Measurements from ENCODE around the gene LUM.

LUM gene

GRCh38 chr12:91074154-91074709 is 37.1 kb downstream of the LUM start:
- no peak for DNase-seq (ENCODE audit: low read depth)

DNA sequence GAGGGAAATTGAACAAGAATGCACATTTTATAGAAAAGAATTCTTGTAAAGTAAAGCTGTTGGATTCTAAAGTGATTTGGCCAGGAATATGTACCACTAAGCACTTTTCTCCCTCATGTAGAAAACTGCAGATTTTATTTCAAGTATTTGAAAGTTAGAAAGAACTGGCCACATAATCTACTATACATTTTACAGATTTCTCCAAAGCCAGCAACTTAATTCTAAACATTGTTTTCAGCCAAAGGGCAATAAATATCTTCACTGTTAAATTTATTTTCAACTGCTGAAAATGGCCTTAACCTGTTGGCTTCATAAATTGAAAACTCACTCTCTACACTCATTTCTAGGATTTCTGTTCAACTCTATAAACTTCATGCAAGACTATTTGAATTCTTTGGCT is 37.9 kb downstream of the LUM start:
- DNase-seq (ENCODE audit: low read depth) = no peak

DNA sequence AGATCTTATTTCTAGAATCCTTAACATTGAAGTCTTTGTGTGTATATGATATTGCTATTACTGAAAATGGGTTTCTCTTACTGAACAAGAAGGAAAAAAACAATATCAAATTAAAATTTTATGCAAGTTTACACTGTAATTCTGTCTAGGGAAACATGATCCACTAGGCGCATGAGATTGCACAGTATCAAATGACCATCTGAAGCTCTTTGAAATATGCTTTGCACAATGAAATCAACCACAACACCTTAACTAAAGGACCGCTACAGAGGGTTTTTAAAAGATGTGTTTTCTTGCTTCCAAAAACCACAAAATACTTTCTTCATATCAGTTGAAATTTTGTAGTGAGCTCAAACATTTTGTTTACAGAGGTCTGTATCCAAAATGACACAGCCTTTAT is 38.4 kb downstream of the LUM start:
- no peak for DNase-seq (ENCODE audit: low read depth)

- DNase-seq (ENCODE audit: low read depth) = no peak
Measured at GRCh38 chr12:91070936-91071335, 40.4 kb downstream of the LUM start.

- DNase-seq (ENCODE audit: low read depth) = no peak
Measured at GRCh38 chr12:91065396-91065795, 45.9 kb downstream of the LUM start.

GRCh38 chr12:91064640-91065039 is 46.7 kb downstream of the LUM start:
- no peak for DNase-seq (ENCODE audit: low read depth)

DNA sequence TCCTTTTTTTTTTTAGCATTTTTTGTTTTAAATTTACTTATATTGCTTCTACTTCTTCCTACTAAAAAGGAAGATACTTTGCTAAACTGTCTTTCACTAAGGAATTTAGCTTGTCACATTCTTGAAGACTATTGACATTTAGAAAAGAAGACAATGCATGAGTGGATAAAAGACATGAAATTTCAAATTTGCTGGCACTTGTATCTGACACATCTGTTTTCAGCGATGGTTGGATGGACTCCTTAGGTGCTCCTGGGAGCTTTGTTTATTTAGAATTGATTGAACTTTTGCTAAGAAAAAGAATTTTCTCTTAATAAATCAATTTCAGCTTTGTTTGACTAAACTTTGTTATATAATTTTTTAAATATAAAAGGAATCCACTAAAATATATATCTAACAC is 50.2 kb downstream of the LUM start:
- no peak for DNase-seq (ENCODE audit: low read depth)

- DNase-seq (ENCODE audit: low read depth) = no peak
Measured at GRCh38 chr12:91059211-91059610, 52.1 kb downstream of the LUM start.

DNA sequence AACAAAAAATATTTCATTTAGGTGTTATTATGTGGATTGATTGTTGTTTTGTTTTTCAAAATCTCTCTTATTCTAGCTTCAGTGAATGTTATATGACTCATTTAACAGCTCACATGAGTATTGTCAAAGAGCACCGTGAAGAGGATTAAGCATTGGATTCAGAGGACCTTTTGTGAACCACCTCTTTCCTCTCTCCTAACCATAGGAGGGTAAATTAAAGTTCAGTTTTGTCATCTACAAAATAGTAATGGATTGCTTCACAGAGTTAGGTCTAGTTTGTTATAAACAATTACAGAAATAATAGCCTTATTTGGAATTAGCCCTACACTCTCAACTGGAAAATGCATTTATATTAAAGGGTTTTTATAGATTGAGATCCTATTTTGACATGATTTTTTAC is 52.5 kb downstream of the LUM start:
- no peak for DNase-seq (ENCODE audit: low read depth)

GRCh38 chr12:91057368-91058165 is 53.7 kb downstream of the LUM start, which contains the start of gene KERA:
Gene KERA (minus strand): TSS chr12:91058024. CDS start chr12:91056281, 1,743 bp downstream.
- no peak for DNase-seq (ENCODE audit: low read depth)

GRCh38 chr12:91056488-91056887 is 54.8 kb downstream of the LUM start:
- no peak for DNase-seq (ENCODE audit: low read depth)

DNA sequence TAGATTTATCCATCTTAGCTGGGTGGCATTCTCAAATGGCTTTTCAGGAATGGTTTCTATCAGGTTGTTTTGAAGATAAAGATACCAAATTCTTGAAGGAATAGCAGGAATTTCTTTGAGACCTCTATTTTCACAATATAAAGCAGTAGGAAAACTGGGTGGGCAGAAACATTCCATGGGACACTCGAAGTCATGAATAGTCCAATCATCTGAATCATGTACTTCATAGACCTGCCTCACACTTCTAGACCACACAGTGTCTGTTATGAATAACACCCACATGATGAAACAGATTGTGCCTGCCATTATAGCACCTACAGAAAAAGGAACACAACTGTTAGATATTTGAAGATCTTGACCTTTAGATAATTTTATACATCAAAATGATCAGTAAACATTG is 55.3 kb downstream of the LUM start:
- DNase-seq (ENCODE audit: low read depth) = no peak

DNA sequence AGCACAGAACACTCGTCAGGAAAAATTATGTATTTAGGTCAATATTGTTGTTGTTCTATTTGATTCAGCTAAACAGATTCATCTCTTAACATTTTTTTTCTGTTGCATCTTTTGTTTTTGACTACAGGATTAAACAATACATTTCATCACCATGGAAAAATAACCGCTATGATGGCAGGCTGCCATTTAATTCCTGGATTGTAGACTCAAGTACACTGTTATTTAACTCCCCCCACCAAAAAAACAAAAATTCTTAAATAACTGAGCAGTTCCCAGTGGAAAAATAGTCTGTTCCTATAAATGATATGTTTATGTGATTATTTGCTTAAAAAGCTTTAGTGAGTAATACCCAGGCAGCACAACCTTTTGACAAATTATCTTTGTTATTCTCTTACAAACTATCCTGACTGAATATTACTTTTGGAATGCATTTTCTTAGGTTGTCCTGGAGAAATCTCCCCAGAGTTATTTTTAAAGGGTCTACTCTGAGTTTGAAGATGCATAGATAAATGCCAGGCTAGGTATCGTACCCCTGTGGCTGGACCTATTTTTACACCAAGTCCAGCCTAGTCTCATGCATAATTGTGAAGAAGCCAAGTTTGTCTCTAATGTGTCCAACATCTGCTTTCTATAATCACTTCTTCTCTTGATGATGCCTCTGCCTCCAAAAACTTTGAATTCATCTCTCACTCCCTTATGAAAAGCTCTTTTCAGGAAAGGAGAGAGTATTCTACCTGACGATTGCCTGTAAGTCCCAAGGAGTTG is 57.2 kb downstream of the LUM start:
- DNase-seq (ENCODE audit: low read depth) = no peak
